ENCODE measurements around the gene EIF5.

- TF ChIP-seq POLR2A (IDR thresholded peaks at IDR 0.05) (no peak), CTCF (IDR thresholded peaks at IDR 0.05) (no peak)
Observed at GRCh38 chr14:103374121-103374520, 40.1 kb downstream of the EIF5 start.
